ENCODE results near the gene FBLN1.

DNA sequence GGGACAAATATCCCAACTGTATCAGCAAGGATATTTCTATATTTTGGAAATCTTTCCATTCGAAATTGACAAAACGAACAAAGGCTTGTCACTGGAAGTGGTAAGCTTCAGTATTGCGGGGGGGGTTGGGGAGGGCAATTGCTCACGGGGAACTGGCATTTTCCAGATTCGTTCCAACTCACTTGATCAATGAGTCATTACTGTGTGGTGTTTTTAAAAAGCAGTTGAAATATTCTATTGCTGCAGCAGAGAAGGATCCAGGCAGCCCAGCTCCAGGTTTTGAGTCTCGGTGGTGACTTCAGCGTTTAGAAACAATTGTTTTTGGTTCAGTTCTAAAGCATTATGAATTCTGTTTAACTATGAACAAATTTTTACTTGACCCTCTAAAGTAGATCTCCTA is 33.8 kb upstream of the FBLN1 start:
- TF ChIP-seq, protein P1, sequence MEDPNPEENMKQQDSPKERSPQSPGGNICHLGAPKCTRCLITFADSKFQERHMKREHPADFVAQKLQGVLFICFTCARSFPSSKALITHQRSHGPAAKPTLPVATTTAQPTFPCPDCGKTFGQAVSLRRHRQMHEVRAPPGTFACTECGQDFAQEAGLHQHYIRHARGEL (CRISPR knock-in tag; IDR thresholded peaks at IDR 0.05), result no peak
- no peak for TF ChIP-seq NFE2 (CRISPR knock-in tag; IDR thresholded peaks at IDR 0.05)

Data from HepG2 (cell line).